Activated CD8-positive, alpha-beta memory T cell treated with anti-CD3 and anti-CD28 coated beads for 1 hour (primary cell): ENCODE measurements around the gene C1orf52.
"Not testable (repeated sequence)": the region's sequence is repeated elsewhere in the genome, so short reads cannot be mapped to it uniquely, and the experiment has no call there.

Experiments used
- DNase-seq, 2 donors: peaks; one replicate each; pipeline ENCODE4 v3.0.0-alpha.2; 2020; ENCODE audit warnings: low read depth in 1 of 2; ENCODE audit errors: extremely low read depth in 1 of 2

Gene C1orf52

GRCh38 chr1:85278853-85279314 lies 19.4 kb upstream of the C1orf52 start:
- peak in 1 of 2 donors; percentile 18 for DNase-seq

GRCh38 chr1:85277802-85278201 lies 18.3 kb upstream of the C1orf52 start:
- DNase-seq = no peak

GRCh38 chr1:85276978-85277639 lies 17.6 kb upstream of the C1orf52 start:
- no peak for DNase-seq

GRCh38 chr1:85276215-85276977 lies 16.9 kb upstream of the C1orf52 start, which contains the start of gene BCL10:
Gene BCL10 (minus strand): TSS chr1:85276632. CDS start chr1:85276352, 280 bp downstream.
- DNase-seq = peak; percentile 86 to 96

GRCh38 chr1:85275701-85276214 lies 16.3 kb upstream of the C1orf52 start:
- no peak for DNase-seq

GRCh38 chr1:85274969-85275453 lies 15.5 kb upstream of the C1orf52 start:
- no peak for DNase-seq

GRCh38 chr1:85273397-85273796 lies 13.9 kb upstream of the C1orf52 start:
- DNase-seq = no peak

GRCh38 chr1:85268801-85269585 lies 9.5 kb upstream of the C1orf52 start:
- DNase-seq = no peak

- no peak for DNase-seq
These were observed 7.9 kb upstream of the C1orf52 start for GRCh38 chr1:85267313-85267712.

- DNase-seq = no peak
These were observed 4.7 kb upstream of the C1orf52 start for GRCh38 chr1:85264150-85264549.

GRCh38 chr1:85262985-85263384 lies 3.5 kb upstream of the C1orf52 start:
- no peak for DNase-seq

- DNase-seq = no peak
These were observed 431 bp upstream of the C1orf52 start for GRCh38 chr1:85259912-85260274.

GRCh38 chr1:85258536-85259117 lies 835 bp downstream of the C1orf52 start:
- no peak for DNase-seq

- not testable (repeated sequence) for DNase-seq
These were observed 10.4 kb downstream of the C1orf52 start for GRCh38 chr1:85249042-85249441.

GRCh38 chr1:85245891-85246290 lies 13.6 kb downstream of the C1orf52 start:
- no peak for DNase-seq

- DNase-seq = no peak
These were observed 14.0 kb downstream of the C1orf52 start for GRCh38 chr1:85245456-85245855.

- no peak for DNase-seq
These were observed 15.0 kb downstream of the C1orf52 start for GRCh38 chr1:85244271-85245061.

- DNase-seq = no peak
These were observed 16.1 kb downstream of the C1orf52 start for GRCh38 chr1:85243372-85243771.

GRCh38 chr1:85240643-85241042 lies 18.8 kb downstream of the C1orf52 start:
- DNase-seq = no peak

GRCh38 chr1:85240174-85240601 lies 19.3 kb downstream of the C1orf52 start:
- DNase-seq = no peak
